ENCODE data around the gene FYN.

The FYN gene

GRCh38 chr6:111870742-111871064 is 2.5 kb downstream of the FYN start:
- no peak for TF ChIP-seq EP300 (IDR thresholded peaks at IDR 0.05; ENCODE audit: borderline replicate concordance)
- no peak for TF ChIP-seq MAX (IDR thresholded peaks at IDR 0.05)
- TF ChIP-seq USF1 (IDR thresholded peaks at IDR 0.05), result no peak
- no peak for TF ChIP-seq FOXM1 (IDR thresholded peaks at IDR 0.05; ENCODE audit: borderline replicate concordance, low read depth)
- no peak for TF ChIP-seq REST (IDR thresholded peaks at IDR 0.05; ENCODE audit: low read depth)
- no peak for TF ChIP-seq TCF12 (IDR thresholded peaks at IDR 0.05; ENCODE audit: low read depth)

- no peak for TF ChIP-seq EP300 (IDR thresholded peaks at IDR 0.05; ENCODE audit: borderline replicate concordance)
- no peak for TF ChIP-seq TEAD4 (IDR thresholded peaks at IDR 0.05)
- no peak for TF ChIP-seq MAX (IDR thresholded peaks at IDR 0.05)
- TF ChIP-seq CEBPB (IDR thresholded peaks at IDR 0.05), result no peak
- no peak for TF ChIP-seq EGR1 (IDR thresholded peaks at IDR 0.05)
- TF ChIP-seq ZBTB7A (IDR thresholded peaks at IDR 0.05; ENCODE audit: low read depth), result no peak
- TF ChIP-seq NFIC (IDR thresholded peaks at IDR 0.05), result no peak
- no peak for TF ChIP-seq REST (IDR thresholded peaks at IDR 0.05; ENCODE audit: low read depth)
- TF ChIP-seq YY1 (IDR thresholded peaks at IDR 0.05; ENCODE audit: low read depth), result no peak
- TF ChIP-seq TCF12 (IDR thresholded peaks at IDR 0.05; ENCODE audit: low read depth), result no peak
- TF ChIP-seq FOXM1 (IDR thresholded peaks at IDR 0.05; ENCODE audit: borderline replicate concordance, low read depth), result no peak
- TF ChIP-seq CREB1 (IDR thresholded peaks at IDR 0.05; ENCODE audit: low read depth), result no peak
- no peak for TF ChIP-seq TAF1 (IDR thresholded peaks at IDR 0.05; ENCODE audit: low read depth)
- no peak for TF ChIP-seq USF1 (IDR thresholded peaks at IDR 0.05)
- no peak for TF ChIP-seq RAD21 (IDR thresholded peaks at IDR 0.05; ENCODE audit: low read depth)
Measured at GRCh38 chr6:111870051-111870741, 3.1 kb downstream of the FYN start.

GRCh38 chr6:111866857-111867256 is 6.4 kb downstream of the FYN start:
- TF ChIP-seq USF1 (IDR thresholded peaks at IDR 0.05) (no peak), REST (IDR thresholded peaks at IDR 0.05; ENCODE audit: low read depth) (no peak)

- TF ChIP-seq EGR1 (IDR thresholded peaks at IDR 0.05) (no peak), REST (IDR thresholded peaks at IDR 0.05; ENCODE audit: low read depth) (no peak), CEBPB (IDR thresholded peaks at IDR 0.05) (no peak), ZBTB7A (IDR thresholded peaks at IDR 0.05; ENCODE audit: low read depth) (no peak)
Measured at GRCh38 chr6:111865909-111866546, 7.2 kb downstream of the FYN start.

Data from Ishikawa (cell line).